Parathyroid adenoma (tissue), 2 donors: ENCODE results near the gene CACNG1.

Experiments used
- H2AFZ ChIP-seq: fragments of 300-600 bp; sonication (generic); one replicate; pipeline ENCODE4 v1.7.0; 2017; ENCODE audit warnings: antibody characterized with exemption, mild to moderate bottlenecking
- H3K27ac ChIP-seq: fragments of 300-600 bp; sonication (generic); one replicate; pipeline ENCODE4 v1.7.0; 2017
- H3K27me3 ChIP-seq: fragments of 300-600 bp; sonication (generic); one replicate; pipeline ENCODE4 v1.7.0; 2017; ENCODE audit warnings: low read length; ENCODE audit not compliant: control insufficient read depth, insufficient read depth
- H3K36me3 ChIP-seq: fragments of 300-600 bp; sonication (generic); one replicate; pipeline ENCODE4 v1.7.0; 2017; ENCODE audit warnings: low read length; ENCODE audit not compliant: control insufficient read depth, insufficient read depth
- H3K4me1 ChIP-seq: fragments of 300-600 bp; sonication (generic); one replicate; pipeline ENCODE4 v1.7.0; 2017; ENCODE audit warnings: control low read depth
- H3K4me2 ChIP-seq: fragments of 300-600 bp; sonication (generic); one replicate; pipeline ENCODE4 v1.7.0; 2017; ENCODE audit warnings: low read length
- H3K4me3 ChIP-seq: fragments of 300-600 bp; sonication (generic); one replicate; pipeline ENCODE4 v1.7.0; 2017; ENCODE audit warnings: low read depth, low read length
- H3K79me2 ChIP-seq: fragments of 300-600 bp; sonication (generic); one replicate; pipeline ENCODE4 v1.7.0; 2017; ENCODE audit warnings: control low read depth
- H3K9ac ChIP-seq: fragments of 300-600 bp; sonication (generic); one replicate; pipeline ENCODE4 v1.7.0; 2017; ENCODE audit warnings: mild to moderate bottlenecking
- H3K9me3 ChIP-seq: fragments of 300-600 bp; sonication (generic); one replicate; pipeline ENCODE4 v1.7.0; 2017; ENCODE audit warnings: low read length; ENCODE audit not compliant: control insufficient read depth
- TF ChIP-seq, protein P1 (sequence below): fragments of 300-600 bp; sonication (generic); IDR thresholded peaks from one replicate; pipeline ENCODE4 v1.7.0; 2017; ENCODE audit warnings: antibody characterized with exemption, mild to moderate bottlenecking
- donor health status: primary hyperparathyroidism.

The CACNG1 gene

DNA sequence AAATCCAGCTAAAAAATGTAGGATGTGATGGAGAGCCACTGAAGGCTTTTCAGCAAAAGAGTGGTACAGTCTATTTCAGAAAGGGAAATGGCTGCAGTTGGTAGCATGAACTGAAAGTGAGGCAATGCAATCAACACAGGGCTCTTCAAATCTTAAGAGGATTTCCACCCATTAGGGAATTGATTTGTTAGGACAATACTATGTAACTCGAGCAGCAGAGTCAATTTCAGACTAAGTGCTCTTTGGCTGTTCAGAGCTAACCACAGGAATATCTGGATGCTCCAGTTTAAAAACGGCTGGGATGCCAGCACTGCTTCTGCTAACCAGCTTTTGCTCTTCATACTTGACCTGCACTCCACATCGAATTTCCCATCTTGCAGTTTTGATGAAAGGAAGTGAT is 24.6 kb downstream of the CACNG1 start:
- TF ChIP-seq, protein P1, sequence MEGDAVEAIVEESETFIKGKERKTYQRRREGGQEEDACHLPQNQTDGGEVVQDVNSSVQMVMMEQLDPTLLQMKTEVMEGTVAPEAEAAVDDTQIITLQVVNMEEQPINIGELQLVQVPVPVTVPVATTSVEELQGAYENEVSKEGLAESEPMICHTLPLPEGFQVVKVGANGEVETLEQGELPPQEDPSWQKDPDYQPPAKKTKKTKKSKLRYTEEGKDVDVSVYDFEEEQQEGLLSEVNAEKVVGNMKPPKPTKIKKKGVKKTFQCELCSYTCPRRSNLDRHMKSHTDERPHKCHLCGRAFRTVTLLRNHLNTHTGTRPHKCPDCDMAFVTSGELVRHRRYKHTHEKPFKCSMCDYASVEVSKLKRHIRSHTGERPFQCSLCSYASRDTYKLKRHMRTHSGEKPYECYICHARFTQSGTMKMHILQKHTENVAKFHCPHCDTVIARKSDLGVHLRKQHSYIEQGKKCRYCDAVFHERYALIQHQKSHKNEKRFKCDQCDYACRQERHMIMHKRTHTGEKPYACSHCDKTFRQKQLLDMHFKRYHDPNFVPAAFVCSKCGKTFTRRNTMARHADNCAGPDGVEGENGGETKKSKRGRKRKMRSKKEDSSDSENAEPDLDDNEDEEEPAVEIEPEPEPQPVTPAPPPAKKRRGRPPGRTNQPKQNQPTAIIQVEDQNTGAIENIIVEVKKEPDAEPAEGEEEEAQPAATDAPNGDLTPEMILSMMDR = no peak

DNA sequence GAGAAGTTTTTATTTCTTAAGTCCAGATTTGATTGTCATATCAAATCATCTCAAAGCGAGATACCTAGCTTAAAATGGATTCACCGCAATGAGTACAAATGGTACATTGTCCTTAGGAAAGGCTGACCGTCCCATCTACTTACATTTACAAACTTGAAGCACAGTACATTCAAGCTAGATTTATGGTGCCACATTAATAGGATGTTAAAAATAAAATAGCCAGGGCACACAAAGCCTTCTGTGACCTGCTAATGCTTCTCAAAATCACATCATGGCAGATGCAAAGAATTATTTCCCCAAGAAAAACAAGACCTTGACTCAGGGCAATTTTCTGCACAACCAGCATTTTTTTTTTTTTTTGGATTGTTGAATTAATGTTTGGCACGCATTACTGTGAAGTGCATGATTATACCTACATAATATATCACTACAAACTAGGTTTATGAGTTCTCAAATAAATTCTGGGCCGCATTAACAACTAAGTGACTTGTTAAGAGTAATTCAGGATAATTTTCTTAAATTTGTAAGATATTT is 25.3 kb downstream of the CACNG1 start:
- H3K4me2 ChIP-seq = no peak overlapping the region
- no peaks in the 10 kb centered on the region for H3K36me3 ChIP-seq
- TF ChIP-seq, protein P1 = no peak
- no peak overlapping the region for H2AFZ ChIP-seq
- H3K27me3 ChIP-seq = no peaks in the 10 kb centered on the region
- no peaks in the 10 kb centered on the region for H3K4me1 ChIP-seq
- H3K9me3 ChIP-seq = no peaks in the 10 kb centered on the region
- H3K27ac ChIP-seq = no peak overlapping the region
- H3K9ac ChIP-seq = no peak overlapping the region
- no peak overlapping the region for H3K4me3 ChIP-seq
- no peaks in the 10 kb centered on the region for H3K79me2 ChIP-seq

More for the DNA sequence above, 24.6 kb downstream of the CACNG1 start:
- Histone ChIP-seq H3K36me3 (no peaks in the 10 kb centered on the region), H2AFZ (no peak overlapping the region), H3K27me3 (no peaks in the 10 kb centered on the region), H3K79me2 (no peaks in the 10 kb centered on the region), H3K4me1 (no peaks in the 10 kb centered on the region), H3K4me3 (no peak overlapping the region), H3K4me2 (no peak overlapping the region), H3K9ac (no peak overlapping the region), H3K9me3 (no peaks in the 10 kb centered on the region), H3K27ac (no peak overlapping the region)

DNA sequence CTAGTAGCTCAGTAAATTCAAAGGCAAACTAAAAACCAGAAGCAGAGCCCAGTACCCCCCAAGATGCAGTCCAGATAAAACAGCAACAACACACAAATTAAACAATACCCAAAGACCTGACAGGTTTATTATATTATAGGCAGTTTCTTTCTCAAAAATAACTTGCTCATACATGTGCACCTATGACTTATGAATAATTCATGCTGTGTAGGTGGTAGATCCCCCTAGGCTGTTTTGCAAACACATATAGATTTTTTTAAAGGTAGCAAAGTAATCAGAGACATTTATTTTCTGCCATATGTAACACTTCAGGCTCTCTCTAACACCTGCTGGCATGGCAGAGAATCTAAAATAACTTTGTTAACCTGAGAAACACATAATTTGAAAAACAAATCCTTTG is 27.2 kb downstream of the CACNG1 start:
- no peak overlapping the region for H3K27ac ChIP-seq
- H3K9me3 ChIP-seq = no peaks in the 10 kb centered on the region
- TF ChIP-seq, protein P1 = no peak
- no peak overlapping the region for H2AFZ ChIP-seq
- H3K79me2 ChIP-seq = no peaks in the 10 kb centered on the region
- H3K9ac ChIP-seq = no peak overlapping the region
- no peak overlapping the region for H3K4me3 ChIP-seq
- H3K36me3 ChIP-seq = no peaks in the 10 kb centered on the region
- H3K4me1 ChIP-seq = no peaks in the 10 kb centered on the region
- H3K4me2 ChIP-seq = no peak overlapping the region
- H3K27me3 ChIP-seq = no peaks in the 10 kb centered on the region

DNA sequence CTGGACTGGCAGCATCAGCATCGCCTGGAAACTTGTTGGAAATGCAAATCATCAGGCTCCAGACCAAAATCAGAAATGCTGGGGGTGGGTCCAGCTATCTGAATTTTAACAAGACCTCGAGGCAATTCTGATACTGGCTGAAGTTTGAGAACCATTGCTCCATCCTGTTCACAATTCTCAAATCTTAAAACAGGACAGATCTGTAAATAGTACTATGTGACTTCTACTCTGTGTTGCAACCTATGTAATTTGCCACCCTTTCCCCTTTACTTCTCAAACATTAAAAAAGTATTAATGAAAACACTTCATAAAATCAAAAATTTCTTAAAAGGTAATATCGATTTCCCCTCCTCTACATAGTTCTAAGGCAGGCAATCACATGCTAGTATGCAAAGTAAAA is 28.5 kb downstream of the CACNG1 start:
- Histone ChIP-seq H3K9ac (no peak overlapping the region), H3K79me2 (no peaks in the 10 kb centered on the region), H3K4me1 (no peaks in the 10 kb centered on the region), H3K4me2 (no peak overlapping the region), H3K36me3 (no peaks in the 10 kb centered on the region), H2AFZ (no peak overlapping the region), H3K27me3 (no peaks in the 10 kb centered on the region), H3K27ac (no peak overlapping the region), H3K9me3 (no peaks in the 10 kb centered on the region), H3K4me3 (no peak overlapping the region)
- TF ChIP-seq, protein P1 = no peak

DNA sequence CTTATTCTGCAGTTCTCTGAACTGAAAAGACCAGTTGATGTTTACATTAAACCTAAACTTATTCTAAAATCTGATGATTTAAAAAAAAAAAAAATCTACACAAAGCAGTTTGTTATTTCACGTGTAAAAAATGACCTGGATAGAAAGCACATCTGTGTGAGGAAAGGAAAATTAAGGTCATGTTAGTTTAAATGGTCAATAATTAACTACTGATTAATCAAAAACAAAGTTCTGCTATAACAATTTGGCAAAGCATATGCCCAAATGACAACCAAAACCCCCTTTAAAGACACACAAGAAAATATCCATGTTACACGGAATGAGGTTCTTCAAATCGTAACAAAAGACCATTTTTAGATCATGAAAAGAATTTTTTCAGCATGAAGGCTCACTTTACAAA is 30.4 kb downstream of the CACNG1 start:
- Histone ChIP-seq H3K9ac (no peak overlapping the region), H3K27ac (no peak overlapping the region), H3K27me3 (no peaks in the 10 kb centered on the region), H3K4me2 (no peak overlapping the region), H3K36me3 (no peaks in the 10 kb centered on the region), H2AFZ (no peak overlapping the region), H3K4me1 (no peaks in the 10 kb centered on the region), H3K9me3 (no peaks in the 10 kb centered on the region), H3K79me2 (no peaks in the 10 kb centered on the region), H3K4me3 (no peak overlapping the region)
- TF ChIP-seq, protein P1 = no peak
